Hepatic stellate cell (primary cell): Measurements from ENCODE around the gene MYORG.

Experiments used
- DNase-seq: peaks from one replicate; pipeline ENCODE4 v3.0.0; 2011; ENCODE audit warnings: low spot score

The MYORG gene

GRCh38 chr9:34376596-34377403 lies at the start of gene MYORG:
Gene MYORG, minus strand, starts transcription at chr9:34376898. Its CDS starts 3,955 bp downstream, at chr9:34372943.
- DNase-seq: peak; percentile 94

- no peak for DNase-seq
Measured at GRCh38 chr9:34419716-34420504, 43.2 kb upstream of the MYORG start.

- DNase-seq: no peak
Measured at GRCh38 chr9:34417734-34418133, 41.0 kb upstream of the MYORG start.

- peak; percentile 35 for DNase-seq
Measured at GRCh38 chr9:34413231-34413852, 36.6 kb upstream of the MYORG start.

GRCh38 chr9:34412336-34412735 lies 35.6 kb upstream of the MYORG start:
- DNase-seq: no peak

GRCh38 chr9:34409154-34409553 lies 32.5 kb upstream of the MYORG start:
- DNase-seq: no peak

- no peak for DNase-seq
Measured at GRCh38 chr9:34408173-34408572, 31.5 kb upstream of the MYORG start.

- no peak for DNase-seq
Measured at GRCh38 chr9:34406219-34406618, 29.5 kb upstream of the MYORG start.

GRCh38 chr9:34405719-34406118 lies 29.0 kb upstream of the MYORG start:
- no peak for DNase-seq

GRCh38 chr9:34403554-34404380 lies 27.1 kb upstream of the MYORG start:
- peak; percentile 68 for DNase-seq

- DNase-seq: no peak
Measured at GRCh38 chr9:34400686-34401602, 24.2 kb upstream of the MYORG start.

GRCh38 chr9:34400275-34400674 lies 23.6 kb upstream of the MYORG start:
- no peak for DNase-seq

GRCh38 chr9:34399729-34400128 lies 23.0 kb upstream of the MYORG start:
- DNase-seq: no peak

- DNase-seq: no peak
Measured at GRCh38 chr9:34398875-34399274, 22.2 kb upstream of the MYORG start.

- no peak for DNase-seq
Measured at GRCh38 chr9:34396276-34397214, 19.8 kb upstream of the MYORG start.

- DNase-seq: no peak
Measured at GRCh38 chr9:34392511-34392910, 15.8 kb upstream of the MYORG start.

- DNase-seq: no peak
Measured at GRCh38 chr9:34387239-34387638, 10.5 kb upstream of the MYORG start.

GRCh38 chr9:34386656-34387055 lies 10.0 kb upstream of the MYORG start:
- DNase-seq: no peak

GRCh38 chr9:34385561-34386230 lies 9.0 kb upstream of the MYORG start:
- no peak for DNase-seq
